AG09319 (cell line): ENCODE data around the gene GRIA4.
"Not testable (repeated sequence)": the region's sequence is repeated elsewhere in the genome, so short reads cannot be mapped to it uniquely, and the experiment has no call there.

ENCODE experiments used
- DNase-seq: peaks from one replicate; pipeline ENCODE4 v3.0.0-alpha.2; 2010; ENCODE audit warnings: low read depth; ENCODE audit errors: extremely low read depth
- CTCF ChIP-seq: IDR thresholded peaks from 2 replicates; pipeline ENCODE4 v1.5.1; 2011; ENCODE audit warnings: low read depth, mild to moderate bottlenecking, inconsistent platforms, low read length, moderate library complexity

The GRIA4 gene

GRCh38 chr11:105757107-105757506 lies 147.2 kb downstream of the GRIA4 start:
- DNase-seq, result no peak
- TF ChIP-seq CTCF, result no peak

- no peak for DNase-seq
- no peak for TF ChIP-seq CTCF
Observed at GRCh38 chr11:105763594-105763993, 153.7 kb downstream of the GRIA4 start.

- DNase-seq, result no peak
- TF ChIP-seq CTCF, result no peak
Observed at GRCh38 chr11:105767931-105768330, 158.1 kb downstream of the GRIA4 start.

- TF ChIP-seq CTCF, result no peak
- no peak for DNase-seq
Observed at GRCh38 chr11:105769627-105770026, 159.8 kb downstream of the GRIA4 start.

GRCh38 chr11:105773452-105773851 lies 163.6 kb downstream of the GRIA4 start:
- not testable (repeated sequence) for DNase-seq

GRCh38 chr11:105774899-105775298 lies 165.0 kb downstream of the GRIA4 start:
- no peak for TF ChIP-seq CTCF
- no peak for DNase-seq

- no peak for TF ChIP-seq CTCF
- no peak for DNase-seq
Observed at GRCh38 chr11:105780781-105781525, 171.1 kb downstream of the GRIA4 start.

GRCh38 chr11:105781807-105782206 lies 171.9 kb downstream of the GRIA4 start:
- no peak for TF ChIP-seq CTCF
- no peak for DNase-seq
